PC-9 (cell line): Measurements from ENCODE around the gene GYS1.

Source experiments
- CTCF ChIP-seq: fragments of 200-600 bp; sonication (generic); conservative IDR thresholded peaks from 2 replicates; pipeline ENCODE4 v1.6.1; 2017; ENCODE audit warnings: mixed run types, antibody characterized with exemption, mild to moderate bottlenecking, moderate library complexity
- EZH2 ChIP-seq: fragments of 200-600 bp; sonication (generic); IDR thresholded peaks from 2 replicates; pipeline ENCODE4 v1.8.0; 2017; ENCODE audit warnings: antibody characterized with exemption, low read depth

DNA sequence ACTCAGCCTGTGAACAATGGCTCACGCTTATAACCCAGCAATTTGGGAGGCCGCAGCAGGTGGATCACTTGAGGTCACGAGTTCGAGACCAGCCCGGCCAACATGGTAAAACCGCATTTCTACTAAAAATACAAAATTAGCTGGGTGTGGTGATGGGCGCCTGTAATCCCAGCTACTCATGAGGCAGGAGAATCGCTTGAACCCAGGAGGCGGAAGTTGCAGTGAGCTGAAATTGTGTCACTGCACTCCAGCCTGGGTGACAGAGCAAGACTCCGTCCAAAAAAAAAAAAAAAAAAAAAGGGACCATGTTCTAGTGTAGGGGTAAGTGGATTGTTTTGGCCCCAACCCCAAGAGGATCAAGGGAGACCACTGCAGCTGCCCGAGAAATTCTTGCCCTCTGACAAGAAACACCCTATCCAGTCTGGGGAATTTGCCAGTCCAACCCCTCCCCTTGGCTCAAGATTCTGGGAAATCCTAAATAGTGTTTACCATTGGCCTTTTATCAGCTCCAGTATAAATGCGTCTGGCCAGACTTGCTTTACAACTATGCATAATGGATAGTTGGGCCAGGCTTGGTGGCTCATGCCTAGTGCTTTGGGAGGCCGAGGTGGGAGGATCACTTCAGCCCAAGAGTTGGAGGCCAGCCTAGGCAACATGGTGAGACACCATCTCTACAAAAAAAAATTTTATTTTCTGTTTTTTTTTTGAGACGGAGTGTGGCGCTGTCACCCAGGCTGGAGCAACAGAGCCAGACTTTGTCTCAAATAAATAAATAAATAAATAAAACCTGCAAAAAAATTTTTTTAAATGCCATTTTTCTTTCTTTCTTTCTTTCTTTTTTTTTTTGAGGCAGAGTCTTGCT, 64.7 kb downstream of the GYS1 start:
- no peak for TF ChIP-seq CTCF
- no peak for TF ChIP-seq EZH2
